Esophagus (tissue), 2 donors: ENCODE results near the gene NUDT8. TPM values are rescaled to one million over a fixed set of nuclear protein-coding genes. Genes with fewer than 3 reads are reported as not detected.
"Not testable (repeated sequence)": the region's sequence is repeated elsewhere in the genome, so short reads cannot be mapped to it uniquely, and the experiment has no call there.

Experiments
- H3K27ac ChIP-seq, 2 donors: one replicate each; pipeline ENCODE4 v1.5.1; 2013; ENCODE audit warnings: low read depth in 2 of 2, mild to moderate bottlenecking in 2 of 2, inconsistent platforms in 1 of 2, low read length in 1 of 2, moderate library complexity in 1 of 2
- H3K27me3 ChIP-seq, 2 donors: one replicate each; pipeline ENCODE4 v1.6.1; 2013; ENCODE audit warnings: low read length in 2 of 2, control low read depth in 1 of 2, mild to moderate bottlenecking in 1 of 2; ENCODE audit not compliant: insufficient read depth in 2 of 2, control insufficient read depth in 1 of 2
- H3K36me3 ChIP-seq, 2 donors: one replicate each; pipeline ENCODE4 v1.6.1; 2013; ENCODE audit warnings: low read length in 1 of 2; ENCODE audit not compliant: control insufficient read depth in 2 of 2, insufficient read depth in 2 of 2
- H3K4me1 ChIP-seq, 2 donors: one replicate each; pipeline ENCODE4 v1.6.1; 2013; ENCODE audit warnings: low read length in 1 of 2; ENCODE audit not compliant: control insufficient read depth in 2 of 2, insufficient read depth in 2 of 2
- H3K4me3 ChIP-seq, 2 donors: one replicate each; pipeline ENCODE4 v1.5.1; 2013; ENCODE audit warnings: low read length in 2 of 2, mild to moderate bottlenecking in 2 of 2, low read depth in 1 of 2, moderate library complexity in 1 of 2
- H3K9me3 ChIP-seq, 2 donors: one replicate each; pipeline ENCODE4 v1.6.1; 2013; ENCODE audit warnings: mild to moderate bottlenecking in 2 of 2, low read depth in 1 of 2, low read length in 1 of 2, moderate library complexity in 1 of 2; ENCODE audit not compliant: control insufficient read depth in 2 of 2, insufficient read depth in 1 of 2
- WGBS, 2 donors: extraction: QIAGEN DNeasy Blood & Tissue Kit; methylation state at CpG; one replicate each; pipeline ENCODE4 v1.1.7; 2013; 5-methylcytosine and 5-hydroxymethylcytosine counted together
- polyA plus RNA-seq, 2 donors: library from polyadenylated mRNA; stranded (reverse); fragments of 200-250 nt; gene quantifications; one replicate each; pipeline ENCODE4 v1.2.3, GENCODE V29; 2013
- donor health status: healthy with polysubstance abuse.
- donor health status: Bipolar disorder and iron deficiency.

Gene NUDT8
- polyA plus RNA-seq, 2 donors = 43.1 to 59.3 TPM

DNA sequence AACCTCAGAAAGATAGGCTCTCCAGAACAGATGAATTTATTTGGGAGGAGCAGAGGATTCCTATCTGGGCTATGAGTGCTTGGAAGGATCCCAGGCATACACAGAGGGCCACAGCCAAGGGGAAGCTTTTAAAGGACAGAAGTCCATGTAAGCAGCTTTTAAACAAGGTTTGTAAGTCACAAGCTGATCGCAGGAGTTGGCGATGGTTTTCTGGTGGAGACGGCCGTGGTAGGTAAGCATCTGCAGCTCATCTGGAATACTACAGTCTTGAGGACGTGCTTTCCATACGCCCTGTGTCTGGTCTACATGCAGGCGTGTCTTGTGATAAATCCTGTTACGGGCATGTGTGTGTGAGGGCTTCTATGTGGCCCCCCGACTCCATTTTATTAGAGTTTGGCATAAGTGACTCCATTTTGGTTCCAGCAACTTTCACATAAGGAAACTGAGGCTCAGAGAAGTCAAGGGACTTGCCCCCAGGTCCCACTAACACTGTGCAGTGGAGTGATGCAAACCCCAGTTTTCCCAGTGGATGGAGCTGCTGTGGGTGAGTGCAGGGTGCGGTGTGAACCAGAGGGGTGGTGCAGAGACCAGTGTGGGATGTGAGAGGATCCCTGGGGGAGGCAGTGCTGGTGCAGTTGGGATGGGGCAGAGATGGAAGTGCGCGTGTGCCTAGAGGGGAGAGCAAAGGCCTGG, 32.6 kb upstream of the NUDT8 start:
- Histone ChIP-seq H3K27ac (no peak overlapping the region), H3K36me3 (peaks cover 0 to 23% of the 10 kb centered on the region in 2 donors), H3K9me3 (no peaks in the 10 kb centered on the region), H3K4me1 (peaks cover 0 to 4% of the 10 kb centered on the region in 2 donors), H3K4me3 (no peak overlapping the region), H3K27me3 (no peaks in the 10 kb centered on the region)
- WGBS, 2 donors = 89 to 91% methylated on average over 12 of the region's 12 CpGs

DNA sequence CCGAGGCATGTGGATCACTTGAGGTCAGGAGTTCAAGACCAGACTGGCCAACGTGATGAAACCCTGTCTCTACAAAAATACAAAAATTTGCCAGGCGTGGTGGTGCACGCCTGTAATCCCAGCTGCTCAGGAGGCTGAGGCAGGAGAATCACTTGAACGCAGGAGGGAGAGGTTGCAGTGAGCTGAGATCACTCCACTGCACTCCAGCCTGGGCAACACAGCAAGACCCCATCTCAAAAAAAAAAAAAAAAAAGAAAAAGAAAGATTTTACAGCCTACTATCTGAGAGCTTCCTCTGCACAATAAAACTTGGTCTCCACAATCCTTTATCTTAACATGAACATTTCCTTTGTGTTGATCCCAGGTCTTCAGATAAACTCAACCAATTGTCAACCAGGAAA, 31.0 kb upstream of the NUDT8 start:
- not testable (repeated sequence) for H3K9me3 ChIP-seq, H3K27me3 ChIP-seq, H3K27ac ChIP-seq, H3K4me3 ChIP-seq, H3K4me1 ChIP-seq
- peaks cover 0 to 23% of the 10 kb centered on the region in 2 donors for H3K36me3 ChIP-seq
- WGBS, 2 donors = 65 to 67% methylated on average over 5 of the region's 5 CpGs

- not testable (repeated sequence) for H3K9me3 ChIP-seq, H3K4me3 ChIP-seq, H3K4me1 ChIP-seq, H3K27ac ChIP-seq, H3K27me3 ChIP-seq
- H3K36me3 ChIP-seq = peaks cover 0 to 22% of the 10 kb centered on the region in 2 donors
- WGBS, 2 donors = 55 to 58% methylated on average over 5 of the region's 5 CpGs
Measured at GRCh38 chr11:67659651-67660165, 30.0 kb upstream of the NUDT8 start.

DNA sequence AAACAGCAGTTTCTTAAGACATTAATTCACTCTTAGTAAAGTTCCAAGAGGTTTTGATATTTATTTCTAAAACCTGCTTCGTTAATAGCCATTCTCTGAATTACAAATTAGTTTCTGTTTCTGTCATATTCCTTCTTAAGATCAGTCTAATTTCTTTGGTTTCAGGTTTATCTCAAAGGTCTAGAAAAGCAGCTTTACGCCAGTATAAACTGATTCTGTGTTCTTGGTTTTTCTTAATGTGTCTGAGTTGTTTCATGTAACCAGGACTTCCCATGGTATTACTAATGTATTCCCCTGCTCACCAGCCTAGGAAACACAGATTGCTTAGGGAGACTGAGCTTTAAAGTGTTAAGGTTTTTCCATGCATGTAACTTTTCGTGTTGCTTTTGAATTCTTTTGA, 27.6 kb upstream of the NUDT8 start:
- Histone ChIP-seq H3K36me3 (peaks cover 0 to 2% of the 10 kb centered on the region in 2 donors), H3K4me1 (no peaks in the 10 kb centered on the region), H3K4me3 (no peak overlapping the region), H3K27me3 (no peaks in the 10 kb centered on the region), H3K9me3 (no peaks in the 10 kb centered on the region), H3K27ac (peak overlapping the region in 1 of 2 donors; percentile 57)
- 20 to 26% methylated on average over 3 of the region's 3 CpGs for WGBS, 2 donors

GRCh38 chr11:67656278-67656922, 26.7 kb upstream of the NUDT8 start:
- no peaks in the 10 kb centered on the region for H3K9me3 ChIP-seq
- H3K4me1 ChIP-seq = no peaks in the 10 kb centered on the region
- peak overlapping the region in 1 of 2 donors; percentile 53 for H3K27ac ChIP-seq
- no peaks in the 10 kb centered on the region for H3K36me3 ChIP-seq
- WGBS, 2 donors = 56 to 62% methylated on average over 4 of the region's 4 CpGs
- no peak overlapping the region for H3K4me3 ChIP-seq
- H3K27me3 ChIP-seq = no peaks in the 10 kb centered on the region

- no peaks in the 10 kb centered on the region for H3K27me3 ChIP-seq
- peaks cover 0 to 5% of the 10 kb centered on the region in 2 donors for H3K4me1 ChIP-seq
- no peaks in the 10 kb centered on the region for H3K36me3 ChIP-seq
- WGBS, 2 donors = 79 to 81% methylated on average over 9 of the region's 9 CpGs
- no peak overlapping the region for H3K27ac ChIP-seq
- H3K9me3 ChIP-seq = no peaks in the 10 kb centered on the region
- H3K4me3 ChIP-seq = no peak overlapping the region
Measured at GRCh38 chr11:67654225-67654624, 24.5 kb upstream of the NUDT8 start.

- 73 to 78% methylated on average over 15 of the region's 15 CpGs for WGBS, 2 donors
- Histone ChIP-seq H3K36me3 (no peaks in the 10 kb centered on the region), H3K4me1 (peaks cover 0 to 8% of the 10 kb centered on the region in 2 donors), H3K27me3 (no peaks in the 10 kb centered on the region), H3K4me3 (no peak overlapping the region), H3K9me3 (no peaks in the 10 kb centered on the region), H3K27ac (no peak overlapping the region)
Measured at GRCh38 chr11:67652965-67653845, 23.5 kb upstream of the NUDT8 start.

- Histone ChIP-seq H3K36me3 (no peaks in the 10 kb centered on the region), H3K27ac (no peak overlapping the region), H3K27me3 (no peaks in the 10 kb centered on the region), H3K9me3 (no peaks in the 10 kb centered on the region), H3K4me3 (no peak overlapping the region), H3K4me1 (peaks cover 0 to 10% of the 10 kb centered on the region in 2 donors)
- WGBS, 2 donors = 50 to 54% methylated on average over 13 of the region's 13 CpGs
Measured at GRCh38 chr11:67651976-67652781, 22.4 kb upstream of the NUDT8 start.
